Measurements from ENCODE around the gene RPL39L.

DNA sequence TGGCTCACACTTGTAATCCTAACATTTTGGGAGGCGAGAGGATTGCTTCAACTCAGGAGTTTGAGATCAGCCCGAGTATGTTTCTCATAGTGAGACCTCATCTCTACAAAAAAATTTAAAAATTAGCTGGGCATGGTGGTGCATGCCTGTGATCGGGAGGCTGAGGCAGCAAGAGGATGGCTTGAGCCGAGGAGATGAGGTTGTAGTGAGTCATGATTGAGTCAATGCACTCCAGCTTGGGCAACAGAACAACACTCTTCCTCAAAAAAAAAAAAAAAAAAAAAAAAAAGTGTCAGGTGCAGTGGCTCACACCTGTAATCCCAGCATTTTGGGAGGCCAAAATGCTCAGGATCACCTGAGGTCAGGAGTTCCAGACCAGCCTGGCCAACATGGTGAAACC, 2.4 kb downstream of the RPL39L start:
- TF ChIP-seq POLR2AphosphoS5 (IDR thresholded peaks at IDR 0.05; ENCODE audit: borderline replicate concordance, low read depth, low read length), result no peak
- no peak for TF ChIP-seq EZH2 (IDR thresholded peaks at IDR 0.05)
- no peak for TF ChIP-seq FOXP2 (optimal IDR thresholded peaks at IDR 0.05; ENCODE audit: control extremely low read depth, extremely low read length, insufficient read depth)
